ENCODE results near the gene PTPRN2. TPM values are rescaled to one million over a fixed set of nuclear protein-coding genes. Genes with fewer than 3 reads are reported as not detected.
A peak's percentile ranks its signal among the peaks of the same experiment; 100 is the strongest.

The PTPRN2 gene
- total and polyA plus RNA-seq, 2 experiments from 2014 or later = 0.28 TPM; not detected in 1

GRCh38 chr7:158607563-158607962, 19.9 kb upstream of the PTPRN2 start:
- Histone ChIP-seq H3K27ac (no peak overlapping the region), H3K9me3 (ENCODE audit: low read depth) (no peaks in the 10 kb centered on the region), H3K36me3 (no peaks in the 10 kb centered on the region), H3K4me1 (ENCODE audit: low read depth) (no peaks in the 10 kb centered on the region), H3K4me3 (no peak overlapping the region), H3K27me3 (no peaks in the 10 kb centered on the region)
- no peak for DNase-seq (ENCODE audit: low read depth in 1 of 2, low spot score in 1 of 2)
- TF ChIP-seq CTCF (IDR thresholded peaks at IDR 0.05; ENCODE audit: low read depth, low read length) = no peak

DNA sequence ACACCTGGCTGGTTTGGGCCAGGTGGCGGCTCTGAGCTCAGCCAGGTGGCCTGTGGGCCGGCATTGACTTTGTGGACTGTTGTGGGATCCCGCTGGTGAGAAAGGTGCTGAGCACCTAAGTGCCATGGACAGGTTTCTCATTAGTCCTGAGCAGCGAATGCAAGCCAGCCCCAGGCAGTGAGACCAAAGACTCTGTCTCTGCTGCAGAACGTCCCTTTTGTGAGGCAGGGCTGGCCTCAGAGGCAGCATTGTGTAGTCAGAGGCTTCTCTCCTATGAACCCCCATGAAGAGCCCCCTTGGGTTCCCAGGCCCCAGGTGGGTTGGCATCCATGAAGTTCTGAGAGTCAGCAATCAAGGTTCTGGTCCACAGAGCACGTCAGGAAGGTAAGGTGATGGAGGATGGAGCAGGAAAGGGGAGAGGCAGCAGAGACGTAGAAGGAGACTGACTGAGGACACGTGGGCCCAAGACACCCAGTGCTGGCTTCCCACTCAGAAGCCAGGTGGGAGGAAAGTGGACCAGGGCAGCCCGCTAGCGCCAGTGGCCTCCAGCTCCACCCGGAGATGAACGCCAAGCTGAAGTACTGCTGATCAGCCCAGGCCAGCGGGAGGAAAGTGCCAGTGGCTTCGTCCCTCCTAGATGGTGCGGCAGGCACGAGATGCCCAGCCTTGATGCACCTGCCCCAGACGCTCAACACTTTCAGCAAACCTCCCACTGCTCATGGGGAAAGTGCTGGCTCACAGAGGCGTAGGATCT, 19.2 kb upstream of the PTPRN2 start:
- H3K36me3 ChIP-seq = no peaks in the 10 kb centered on the region
- no peak overlapping the region for H3K4me3 ChIP-seq
- TF ChIP-seq CTCF (IDR thresholded peaks at IDR 0.05; ENCODE audit: low read depth, low read length) = no peak
- no peaks in the 10 kb centered on the region for H3K4me1 ChIP-seq (ENCODE audit: low read depth)
- no peak overlapping the region for H3K27ac ChIP-seq
- no peaks in the 10 kb centered on the region for H3K27me3 ChIP-seq
- no peak for DNase-seq (ENCODE audit: low read depth in 1 of 2, low spot score in 1 of 2)
- H3K9me3 ChIP-seq (ENCODE audit: low read depth) = no peaks in the 10 kb centered on the region

DNA sequence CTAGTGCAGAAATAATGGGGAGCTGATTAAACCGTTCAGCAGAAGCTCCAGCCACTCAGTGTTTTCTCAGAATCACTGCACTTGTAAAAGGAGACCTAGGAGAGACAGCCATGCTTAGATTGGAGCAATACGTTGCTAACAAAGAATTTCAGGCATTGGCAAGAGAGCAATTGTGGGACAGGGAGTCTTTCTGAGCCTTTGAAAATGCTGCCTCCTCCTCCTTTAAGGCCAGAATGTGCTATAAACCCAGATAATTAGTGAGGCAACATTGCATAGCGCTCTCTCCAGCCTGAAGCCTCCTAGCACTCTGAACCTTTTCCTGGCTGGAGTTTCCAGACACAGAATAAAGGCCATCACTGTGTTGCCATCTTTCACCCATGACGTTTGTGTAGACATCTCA, 18.5 kb upstream of the PTPRN2 start:
- H3K36me3 ChIP-seq = no peaks in the 10 kb centered on the region
- H3K27ac ChIP-seq = no peak overlapping the region
- no peaks in the 10 kb centered on the region for H3K4me1 ChIP-seq (ENCODE audit: low read depth)
- no peak overlapping the region for H3K4me3 ChIP-seq
- peak in 1 of 2 donors; percentile 34 for DNase-seq (ENCODE audit: low read depth in 1 of 2, low spot score in 1 of 2)
- TF ChIP-seq CTCF (IDR thresholded peaks at IDR 0.05; ENCODE audit: low read depth, low read length) = no peak
- H3K9me3 ChIP-seq (ENCODE audit: low read depth) = no peaks in the 10 kb centered on the region
- no peaks in the 10 kb centered on the region for H3K27me3 ChIP-seq

DNA sequence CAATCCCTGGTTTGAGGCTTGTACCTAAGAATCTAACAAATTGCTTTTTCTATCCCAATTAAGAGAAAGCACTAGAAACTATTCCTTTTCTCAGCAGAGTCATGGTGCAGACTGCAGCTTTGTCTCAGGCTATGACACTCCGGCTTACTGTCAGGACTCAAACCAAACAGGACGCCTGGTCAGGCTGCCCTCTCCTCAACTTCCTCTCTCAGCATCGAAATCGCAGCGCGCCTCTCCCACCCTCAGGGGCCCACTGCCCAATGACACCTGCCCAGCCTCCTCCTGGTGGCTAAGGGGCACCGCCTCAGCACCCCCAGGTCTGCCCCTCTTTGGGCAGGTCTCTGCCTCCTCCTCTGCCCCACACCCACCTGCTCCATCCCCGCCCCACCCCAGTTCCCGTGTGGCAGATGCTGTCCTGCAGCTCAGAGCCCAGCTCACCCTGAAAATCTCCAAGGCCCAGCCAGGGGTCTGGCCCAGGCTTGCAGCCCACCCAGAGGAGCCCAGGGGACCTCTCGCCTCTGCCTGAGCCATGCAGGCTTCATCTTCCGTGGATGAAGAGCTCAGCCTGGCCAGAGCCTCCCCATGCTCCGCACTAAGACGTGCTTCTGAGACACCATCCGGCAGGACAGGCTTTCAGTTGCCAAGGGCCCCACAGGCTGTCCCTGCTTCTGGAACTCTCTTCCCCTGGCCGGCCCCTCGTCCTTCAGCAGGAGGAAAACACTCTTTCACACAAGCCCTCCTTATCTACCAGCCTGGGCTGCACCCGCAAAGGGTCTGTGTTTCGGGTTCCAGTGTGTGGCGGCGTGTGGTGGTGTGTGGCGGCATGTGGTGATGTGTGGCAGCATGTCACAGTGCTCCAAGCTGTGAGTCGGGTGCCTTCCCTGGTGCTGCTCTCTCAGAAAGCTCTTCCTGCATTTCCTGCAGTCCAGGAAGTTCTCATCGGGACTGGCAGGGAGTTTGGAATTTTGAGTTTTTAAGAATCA, 16.4 kb upstream of the PTPRN2 start:
- H3K9me3 ChIP-seq (ENCODE audit: low read depth) = no peaks in the 10 kb centered on the region
- no peaks in the 10 kb centered on the region for H3K4me1 ChIP-seq (ENCODE audit: low read depth)
- TF ChIP-seq CTCF (IDR thresholded peaks at IDR 0.05; ENCODE audit: low read depth, low read length) = no peak
- no peak overlapping the region for H3K4me3 ChIP-seq
- H3K27ac ChIP-seq = no peak overlapping the region
- no peaks in the 10 kb centered on the region for H3K27me3 ChIP-seq
- no peaks in the 10 kb centered on the region for H3K36me3 ChIP-seq
- DNase-seq (ENCODE audit: low read depth in 1 of 2, low spot score in 1 of 2) = no peak

DNA sequence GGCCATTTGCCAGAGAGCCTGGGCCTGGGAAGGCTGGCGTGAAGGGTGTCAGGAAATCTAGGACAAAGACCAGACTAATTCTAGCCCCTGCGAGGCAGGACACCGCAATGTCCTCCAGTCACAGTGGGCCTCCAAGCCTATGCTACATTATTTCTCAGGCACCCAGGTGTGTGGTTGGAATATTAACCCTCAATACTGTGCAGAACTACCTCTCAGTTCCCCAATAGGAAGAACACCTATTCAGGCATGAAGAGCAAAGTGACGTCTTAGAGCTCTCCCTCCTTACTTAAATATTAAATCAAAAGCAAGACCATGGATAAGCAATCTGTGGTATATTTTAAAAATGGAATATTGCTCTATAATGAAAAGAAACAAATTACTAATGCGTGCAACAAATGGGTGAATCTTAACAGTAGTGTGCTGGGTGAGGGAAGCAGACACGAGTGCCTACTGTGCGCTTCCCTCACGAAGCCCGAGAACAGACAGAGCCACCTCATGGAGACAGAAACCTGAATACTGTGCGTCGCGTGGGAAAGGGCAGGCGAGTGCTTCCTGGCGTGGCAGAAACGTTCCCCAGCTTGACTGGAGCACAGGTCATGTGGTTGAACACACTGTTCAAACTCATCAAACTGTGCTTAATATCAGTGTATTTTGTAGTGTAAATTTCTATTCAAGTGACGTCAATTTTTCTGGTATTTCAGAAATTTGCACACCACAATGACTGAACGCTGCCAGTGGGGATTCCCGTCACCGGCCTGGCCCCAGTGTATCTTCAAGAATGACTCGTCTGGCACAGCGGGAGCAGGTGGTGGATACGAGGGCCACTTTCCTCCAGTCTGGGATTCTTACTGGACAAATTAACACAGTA, 15.5 kb upstream of the PTPRN2 start:
- H3K4me1 ChIP-seq (ENCODE audit: low read depth) = no peaks in the 10 kb centered on the region
- H3K9me3 ChIP-seq (ENCODE audit: low read depth) = no peaks in the 10 kb centered on the region
- no peaks in the 10 kb centered on the region for H3K36me3 ChIP-seq
- TF ChIP-seq CTCF (IDR thresholded peaks at IDR 0.05; ENCODE audit: low read depth, low read length) = no peak
- H3K4me3 ChIP-seq = no peak overlapping the region
- H3K27ac ChIP-seq = no peak overlapping the region
- H3K27me3 ChIP-seq = no peaks in the 10 kb centered on the region
- peak in 1 of 2 donors; percentile 17 for DNase-seq (ENCODE audit: low read depth in 1 of 2, low spot score in 1 of 2)

Measured in cardiac muscle cell (in vitro differentiated cells and primary cell).